22Rv1 (cell line): Measurements from ENCODE around the gene SREBF1.

Experiments
- CTCF ChIP-seq: fragments of 450-650 bp; IDR thresholded peaks from 2 replicates; pipeline ENCODE4 v1.5.1; 2017; ENCODE audit warnings: mild to moderate bottlenecking
- ZFX ChIP-seq: fragments of 450-650 bp; IDR thresholded peaks from 2 replicates; pipeline ENCODE4 v1.6.1; 2017; ENCODE audit warnings: antibody characterized with exemption, borderline replicate concordance

- TF ChIP-seq CTCF: no peak
- no peak for TF ChIP-seq ZFX
These were observed 68.2 kb downstream of the SREBF1 start for GRCh38 chr17:17768424-17769088.
